HepG2 (cell line): ENCODE measurements around the gene SP1. TPM values are rescaled to one million over a fixed set of nuclear protein-coding genes. Genes with fewer than 3 reads are reported as not detected.

Source experiments
- polyA plus RNA-seq, 8 experiments: library from polyadenylated mRNA; depleted of rRNA in 3 of 8; stranded (reverse) in 7 of 8; unstranded in 1 of 8; fragments of >200 nt; fragmentation: Illumina TruSeq in 4 of 8; extraction: Trizol in 4 of 8; gene quantifications; 2 replicates each; pipeline versions ENCODE4 v1.2.1 to v1.2.3, GENCODE V29; 2011 to 2016; ENCODE audit warnings: low read depth in 4 of 8, missing spikeins in 1 of 8, mixed read lengths in 1 of 8; ENCODE audit not compliant: insufficient read depth in 1 of 8
- total RNA-seq, 5 experiments: library from RNA; depleted of rRNA; stranded (reverse); fragments of >200 nt; fragmentation: Illumina TruSeq; extraction: Trizol; gene quantifications; 2 replicates each; pipeline ENCODE4 v1.2.3, GENCODE V29; 2016; ENCODE audit warnings: low read depth in 1 of 5

The SP1 gene
- total and polyA plus RNA-seq, 2 of the 13 experiments (the other 11 are each of a cell fraction or from before 2014, with no cell fraction given): 26.5 to 27.5 TPM

Other genes with a start within 250 kb of the SP1 start
- 15.0 and 16.9 TPM in 2 replicates for gene ZNF740, start 199.5 kb upstream of the SP1 start, total RNA-seq (2016; rRNA removed; fragmentation: Illumina TruSeq; extraction: Trizol)
- gene ZNF740, start 199.5 kb upstream of the SP1 start, polyA plus RNA-seq (2011; rRNA removed): 19.0 and 22.0 TPM in 2 replicates
- gene CSAD, start 199.3 kb upstream of the SP1 start, total RNA-seq (2016; rRNA removed; fragmentation: Illumina TruSeq; extraction: Trizol): 2.7 and 7.2 TPM in 2 replicates
- gene CSAD, start 199.3 kb upstream of the SP1 start, polyA plus RNA-seq (2011; rRNA removed): 23.5 and 25.2 TPM in 2 replicates
- gene ITGB7, start 172.9 kb upstream of the SP1 start, total RNA-seq (2016; rRNA removed; fragmentation: Illumina TruSeq; extraction: Trizol): 0.13 and 0.18 TPM in 2 replicates
- gene ITGB7, start 172.9 kb upstream of the SP1 start, polyA plus RNA-seq (2011; rRNA removed): 0.14 and 0.16 TPM in 2 replicates
- 0.77 and 0.91 TPM in 2 replicates for gene RARG, start 148.0 kb upstream of the SP1 start, total RNA-seq (2016; rRNA removed; fragmentation: Illumina TruSeq; extraction: Trizol)
- 1.5 and 1.6 TPM in 2 replicates for gene RARG, start 148.0 kb upstream of the SP1 start, polyA plus RNA-seq (2011; rRNA removed)
- gene ESPL1, start 111.9 kb upstream of the SP1 start, total RNA-seq (2016; rRNA removed; fragmentation: Illumina TruSeq; extraction: Trizol): 11.5 and 11.6 TPM in 2 replicates
- 5.3 and 5.8 TPM in 2 replicates for gene ESPL1, start 111.9 kb upstream of the SP1 start, polyA plus RNA-seq (2011; rRNA removed)
- 462 and 578 TPM in 2 replicates for gene PFDN5, start 84.6 kb upstream of the SP1 start, total RNA-seq (2016; rRNA removed; fragmentation: Illumina TruSeq; extraction: Trizol)
- 440 and 449 TPM in 2 replicates for gene PFDN5, start 84.6 kb upstream of the SP1 start, polyA plus RNA-seq (2011; rRNA removed)
- gene MYG1, start 80.5 kb upstream of the SP1 start, total RNA-seq (2016; rRNA removed; fragmentation: Illumina TruSeq; extraction: Trizol): 58.0 and 62.6 TPM in 2 replicates
- 38.6 and 40.7 TPM in 2 replicates for gene MYG1, start 80.5 kb upstream of the SP1 start, polyA plus RNA-seq (2011; rRNA removed)
- 47.6 and 49.9 TPM in 2 replicates for gene AAAS, start 58.6 kb upstream of the SP1 start, total RNA-seq (2016; rRNA removed; fragmentation: Illumina TruSeq; extraction: Trizol)
- 52.0 and 54.0 TPM in 2 replicates for gene AAAS, start 58.6 kb upstream of the SP1 start, polyA plus RNA-seq (2011; rRNA removed)
- not detected in 2 replicates for gene SP7, start 43.8 kb upstream of the SP1 start, total RNA-seq (2016; rRNA removed; fragmentation: Illumina TruSeq; extraction: Trizol)
- gene SP7, start 43.8 kb upstream of the SP1 start, polyA plus RNA-seq (2011; rRNA removed): not detected in 2 replicates
- 0.58 and 0.90 TPM in 2 replicates for gene AMHR2, start 43.7 kb downstream of the SP1 start, total RNA-seq (2016; rRNA removed; fragmentation: Illumina TruSeq; extraction: Trizol)
- gene AMHR2, start 43.7 kb downstream of the SP1 start, polyA plus RNA-seq (2011; rRNA removed): 0.24 and 0.50 TPM in 2 replicates
- 102 and 109 TPM in 2 replicates for gene PRR13, start 61.6 kb downstream of the SP1 start, total RNA-seq (2016; rRNA removed; fragmentation: Illumina TruSeq; extraction: Trizol)
- 65.0 and 70.4 TPM in 2 replicates for gene PRR13, start 61.6 kb downstream of the SP1 start, polyA plus RNA-seq (2011; rRNA removed)
- 154 and 265 TPM in 2 replicates for gene PCBP2, start 71.9 kb downstream of the SP1 start, total RNA-seq (2016; rRNA removed; fragmentation: Illumina TruSeq; extraction: Trizol)
- 345 and 390 TPM in 2 replicates for gene PCBP2, start 71.9 kb downstream of the SP1 start, polyA plus RNA-seq (2011; rRNA removed)
- 0.13 and 0.20 TPM in 2 replicates for gene MAP3K12, start 119.3 kb downstream of the SP1 start, total RNA-seq (2016; rRNA removed; fragmentation: Illumina TruSeq; extraction: Trizol)
- 1.1 and 1.3 TPM in 2 replicates for gene MAP3K12, start 119.3 kb downstream of the SP1 start, polyA plus RNA-seq (2011; rRNA removed)
- 39.5 and 55.5 TPM in 2 replicates for gene TARBP2, start 121.1 kb downstream of the SP1 start, total RNA-seq (2016; rRNA removed; fragmentation: Illumina TruSeq; extraction: Trizol)
- gene TARBP2, start 121.1 kb downstream of the SP1 start, polyA plus RNA-seq (2011; rRNA removed): 47.0 and 49.2 TPM in 2 replicates
- 0.51 TPM in 1 of 2 replicates, not detected in the other for gene NPFF, start 127.3 kb downstream of the SP1 start, total RNA-seq (2016; rRNA removed; fragmentation: Illumina TruSeq; extraction: Trizol)
- not detected in 2 replicates for gene NPFF, start 127.3 kb downstream of the SP1 start, polyA plus RNA-seq (2011; rRNA removed)
- 9.6 and 11.3 TPM in 2 replicates for gene ATF7, start 246.2 kb downstream of the SP1 start, total RNA-seq (2016; rRNA removed; fragmentation: Illumina TruSeq; extraction: Trizol)
- gene ATF7, start 246.2 kb downstream of the SP1 start, polyA plus RNA-seq (2011; rRNA removed): 14.0 and 16.2 TPM in 2 replicates